Neural progenitor cell (in vitro differentiated cells): ENCODE results near the gene IFNA16. TPM values are rescaled to one million over a fixed set of nuclear protein-coding genes. Genes with fewer than 3 reads are reported as not detected.
"Not testable (repeated sequence)": the region's sequence is repeated elsewhere in the genome, so short reads cannot be mapped to it uniquely, and the experiment has no call there.

Experiments used
- DNase-seq: peaks from one replicate; pipeline ENCODE4 v3.0.0-alpha.2; 2016; ENCODE audit warnings: low spot score
- H2AFZ ChIP-seq: fragments of 200-600 bp; sonication (generic); replicated peaks from 2 replicates; pipeline ENCODE4 v1.6.1; 2016; ENCODE audit warnings: antibody characterized with exemption
- H3F3A ChIP-seq: fragments of 200-600 bp; sonication (generic); 2 replicates; pipeline ENCODE4 v1.6.1; 2016; ENCODE audit warnings: antibody characterized with exemption, low read depth
- H3K27ac ChIP-seq: fragments of 200-600 bp; sonication (generic); 2 replicates; pipeline ENCODE4 v1.5.1; 2016; ENCODE audit warnings: mild to moderate bottlenecking
- H3K27me3 ChIP-seq: fragments of 200-600 bp; sonication (generic); 2 replicates; pipeline ENCODE4 v1.6.1; 2016; ENCODE audit warnings: mild to moderate bottlenecking, moderate library complexity
- H3K36me3 ChIP-seq: fragments of 200-600 bp; sonication (generic); 2 replicates; pipeline ENCODE4 v1.5.1; 2016
- H3K4me1 ChIP-seq: fragments of 200-600 bp; sonication (generic); 2 replicates; pipeline ENCODE4 v1.6.1; 2016; ENCODE audit warnings: mixed run types
- H3K4me2 ChIP-seq: fragments of 200-600 bp; sonication (generic); 2 replicates; pipeline ENCODE4 v1.6.1; 2016
- H3K4me3 ChIP-seq: fragments of 200-600 bp; sonication (generic); 2 replicates; pipeline ENCODE4 v1.5.1; 2016
- H3K79me2 ChIP-seq: fragments of 200-600 bp; sonication (generic); 2 replicates; pipeline ENCODE4 v1.6.1; 2016; ENCODE audit warnings: low read depth
- H3K9ac ChIP-seq: fragments of 200-600 bp; sonication (generic); 2 replicates; pipeline ENCODE4 v1.6.1; 2016
- H3K9me3 ChIP-seq: fragments of 200-600 bp; sonication (generic); 2 replicates; pipeline ENCODE4 v1.5.1; 2016; ENCODE audit warnings: low read depth
- H4K20me1 ChIP-seq: fragments of 200-600 bp; sonication (generic); 2 replicates; pipeline ENCODE4 v1.6.1; 2016; ENCODE audit warnings: low read depth
- H3K27ac Mint-ChIP-seq: 3 replicates; pipeline ENCODE4 v1.8.0; 2021; ENCODE audit warnings: mixed read lengths
- H3K27me3 Mint-ChIP-seq: 2 replicates; pipeline ENCODE4 v1.8.0; 2022; ENCODE audit warnings: low read depth, mild to moderate bottlenecking, inconsistent platforms, moderate library complexity, mixed read lengths; ENCODE audit not compliant: insufficient read depth
- H3K36me3 Mint-ChIP-seq: 3 replicates; pipeline ENCODE4 v1.8.0; 2021; ENCODE audit warnings: mixed read lengths
- H3K4me1 Mint-ChIP-seq: 3 replicates; pipeline ENCODE4 v1.8.0; 2021; ENCODE audit warnings: mixed read lengths
- H3K4me3 Mint-ChIP-seq: 3 replicates; pipeline ENCODE4 v1.8.0; 2021; ENCODE audit warnings: mild to moderate bottlenecking, moderate library complexity, mixed read lengths
- H3K9me3 Mint-ChIP-seq: 3 replicates; pipeline ENCODE4 v1.8.0; 2020; ENCODE audit warnings: mixed read lengths
- EZH2 ChIP-seq: fragments of 200-600 bp; sonication (generic); IDR thresholded peaks from 2 replicates; pipeline ENCODE4 v1.6.1; 2017; ENCODE audit warnings: antibody characterized with exemption, mild to moderate bottlenecking, moderate library complexity
- EZH2phosphoT487 ChIP-seq: fragments of 200-600 bp; sonication (generic); IDR thresholded peaks from 2 replicates; pipeline ENCODE4 v1.6.1; 2017; ENCODE audit warnings: antibody characterized with exemption
- total RNA-seq: library from RNA; depleted of rRNA; stranded (reverse); fragments of >200 nt; gene quantifications from 2 replicates; pipeline ENCODE4 v1.2.3, GENCODE V29; 2015; ENCODE audit warnings: low replicate concordance
- TF ChIP-seq, protein P1 (sequence below): fragments of 200-600 bp; sonication (generic); IDR thresholded peaks from 2 replicates; pipeline ENCODE4 v1.5.1; 2017; ENCODE audit warnings: antibody characterized with exemption, mild to moderate bottlenecking

The IFNA16 gene
- total RNA-seq, 1 donor from 2014 or later: not detected

DNA sequence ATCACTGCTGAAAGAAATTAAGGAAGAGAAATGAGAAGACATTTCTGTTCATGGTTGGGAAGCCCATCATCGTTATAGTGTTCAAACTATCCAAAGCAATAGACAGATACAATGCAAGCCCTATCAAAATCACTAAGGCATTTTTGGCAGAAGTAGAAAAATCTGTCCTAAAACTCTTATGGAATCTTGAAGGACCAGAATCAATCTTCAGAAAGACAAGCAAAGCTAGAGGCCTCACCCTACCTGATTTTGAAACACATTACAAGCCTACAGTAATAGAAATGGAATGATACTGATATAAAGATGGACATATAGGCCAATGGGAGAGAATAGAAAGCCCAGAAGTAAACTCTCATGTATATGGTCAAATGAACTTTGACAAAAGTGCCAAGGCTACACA lies 45.8 kb downstream of the IFNA16 start:
- no peaks in the 10 kb centered on the region for H3K9me3 ChIP-seq
- peaks cover 4% of the 10 kb centered on the region for H3K27me3 Mint-ChIP-seq
- H3K4me3 Mint-ChIP-seq: no peak overlapping the region
- no peak for DNase-seq
- no peaks in the 10 kb centered on the region for H3K9me3 Mint-ChIP-seq
- H3K27ac ChIP-seq: no peak overlapping the region
- no peak for TF ChIP-seq EZH2
- no peak for TF ChIP-seq EZH2phosphoT487
- TF ChIP-seq, protein P1, sequence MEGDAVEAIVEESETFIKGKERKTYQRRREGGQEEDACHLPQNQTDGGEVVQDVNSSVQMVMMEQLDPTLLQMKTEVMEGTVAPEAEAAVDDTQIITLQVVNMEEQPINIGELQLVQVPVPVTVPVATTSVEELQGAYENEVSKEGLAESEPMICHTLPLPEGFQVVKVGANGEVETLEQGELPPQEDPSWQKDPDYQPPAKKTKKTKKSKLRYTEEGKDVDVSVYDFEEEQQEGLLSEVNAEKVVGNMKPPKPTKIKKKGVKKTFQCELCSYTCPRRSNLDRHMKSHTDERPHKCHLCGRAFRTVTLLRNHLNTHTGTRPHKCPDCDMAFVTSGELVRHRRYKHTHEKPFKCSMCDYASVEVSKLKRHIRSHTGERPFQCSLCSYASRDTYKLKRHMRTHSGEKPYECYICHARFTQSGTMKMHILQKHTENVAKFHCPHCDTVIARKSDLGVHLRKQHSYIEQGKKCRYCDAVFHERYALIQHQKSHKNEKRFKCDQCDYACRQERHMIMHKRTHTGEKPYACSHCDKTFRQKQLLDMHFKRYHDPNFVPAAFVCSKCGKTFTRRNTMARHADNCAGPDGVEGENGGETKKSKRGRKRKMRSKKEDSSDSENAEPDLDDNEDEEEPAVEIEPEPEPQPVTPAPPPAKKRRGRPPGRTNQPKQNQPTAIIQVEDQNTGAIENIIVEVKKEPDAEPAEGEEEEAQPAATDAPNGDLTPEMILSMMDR: no peak
- H3K27me3 ChIP-seq: peaks cover 16% of the 10 kb centered on the region
- no peaks in the 10 kb centered on the region for H3K4me1 Mint-ChIP-seq
- H3F3A ChIP-seq: no peaks in the 10 kb centered on the region
- no peak overlapping the region for H3K4me2 ChIP-seq
- H3K27ac Mint-ChIP-seq: no peak overlapping the region
- H3K36me3 Mint-ChIP-seq: no peaks in the 10 kb centered on the region
- no peaks in the 10 kb centered on the region for H3K36me3 ChIP-seq
- H3K4me1 ChIP-seq: no peaks in the 10 kb centered on the region
- no peak overlapping the region for H3K4me3 ChIP-seq
- H2AFZ ChIP-seq: no peak overlapping the region
- no peaks in the 10 kb centered on the region for H3K79me2 ChIP-seq
- H3K9ac ChIP-seq: no peak overlapping the region
- H4K20me1 ChIP-seq: no peaks in the 10 kb centered on the region

DNA sequence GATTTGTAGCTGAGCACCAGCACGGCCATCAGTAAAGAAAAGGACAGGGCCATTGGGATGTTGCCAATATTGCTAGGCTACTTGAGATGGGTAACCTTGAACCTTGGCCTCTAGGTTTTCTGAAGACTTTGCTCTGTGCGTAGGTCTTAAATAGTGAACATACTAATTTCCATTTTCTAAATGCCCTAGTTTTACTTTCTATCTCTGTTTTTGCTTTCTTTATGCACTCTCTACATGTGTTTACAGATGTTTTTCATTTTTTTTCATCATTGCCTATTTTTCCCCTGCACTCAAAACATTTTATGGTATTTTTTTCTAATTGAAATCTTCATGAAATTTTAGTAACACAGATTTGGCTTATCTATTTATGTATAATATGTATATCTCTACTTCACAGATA lies 50.6 kb downstream of the IFNA16 start, which contains the start of gene IFNA21:
TSS of gene IFNA21 (minus strand) at position 101 of the 400 bp plus-strand sequence. CDS start at position 53, 48 bp downstream.
- not testable (repeated sequence) for H3K4me2 ChIP-seq, DNase-seq, H3K27ac ChIP-seq, H3F3A ChIP-seq, H3K9me3 Mint-ChIP-seq, H3K4me1 ChIP-seq, H3K27me3 Mint-ChIP-seq, H3K4me1 Mint-ChIP-seq, H3K36me3 ChIP-seq, H3K79me2 ChIP-seq, H3K27me3 ChIP-seq, H3K9ac ChIP-seq, H3K27ac Mint-ChIP-seq, H3K4me3 ChIP-seq, H3K36me3 Mint-ChIP-seq, H3K9me3 ChIP-seq, H3K4me3 Mint-ChIP-seq, H2AFZ ChIP-seq, H4K20me1 ChIP-seq

Other genes with a start within 250 kb of the IFNA16 start
- 1.1 and 1.2 TPM in 2 replicates for gene HACD4, start 185.7 kb downstream of the IFNA16 start, total RNA-seq
- gene IFNB1, start 139.4 kb downstream of the IFNA16 start, total RNA-seq: not detected in 2 replicates
- gene IFNW1, start 75.5 kb downstream of the IFNA16 start, total RNA-seq: not detected in 2 replicates
- not detected in 2 replicates for gene IFNA21, start 50.7 kb downstream of the IFNA16 start, total RNA-seq
- not detected in 2 replicates for gene IFNA4, start 29.7 kb downstream of the IFNA16 start, total RNA-seq
- gene IFNA7, start 15.1 kb downstream of the IFNA16 start, total RNA-seq: not detected in 2 replicates
- gene IFNA10, start 10.2 kb downstream of the IFNA16 start, total RNA-seq: not detected in 2 replicates
- not detected in 2 replicates for gene IFNA17, start 10.9 kb upstream of the IFNA16 start, total RNA-seq
- not detected in 2 replicates for gene IFNA14, start 22.7 kb upstream of the IFNA16 start, total RNA-seq
- 0.21 TPM in 1 of 2 replicates, not detected in the other for gene IFNA5, start 88.0 kb upstream of the IFNA16 start, total RNA-seq
- 33.5 and 42.0 TPM in 2 replicates for gene KLHL9, start 118.1 kb upstream of the IFNA16 start, total RNA-seq
- gene IFNA6, start 133.6 kb upstream of the IFNA16 start, total RNA-seq: not detected in 2 replicates
- not detected in 2 replicates for gene IFNA13, start 150.7 kb upstream of the IFNA16 start, total RNA-seq
- gene IFNA2, start 168.1 kb upstream of the IFNA16 start, total RNA-seq: not detected in 2 replicates
- gene IFNA8, start 191.8 kb upstream of the IFNA16 start, total RNA-seq: not detected in 2 replicates
- not detected in 2 replicates for gene IFNA1, start 223.1 kb upstream of the IFNA16 start, total RNA-seq